ENCODE data around the gene PBLD. TPM values are rescaled to one million over a fixed set of nuclear protein-coding genes. Genes with fewer than 3 reads are reported as not detected.
A peak's percentile ranks its signal among the peaks of the same experiment; 100 is the strongest.
"Not testable (repeated sequence)": the region's sequence is repeated elsewhere in the genome, so short reads cannot be mapped to it uniquely, and the experiment has no call there.

Gene PBLD
- total RNA-seq, 2 experiments from 2014 or later = 0.97 to 1.3 TPM

- ChIA-PET POLR2A (no interaction called here), CTCF (no interaction called here)
- DNase-seq (no peak), ATAC-seq (no peak)
- H3K27ac Mint-ChIP-seq = no peak overlapping the region
- peaks cover 2% of the 10 kb centered on the region for H3K36me3 Mint-ChIP-seq (ENCODE audit: low read depth)
- peaks cover 9% of the 10 kb centered on the region for H3K9me3 Mint-ChIP-seq (ENCODE audit: insufficient read depth)
- peaks cover 5% of the 10 kb centered on the region for H3K4me1 Mint-ChIP-seq (ENCODE audit: low read depth)
- H3K27me3 Mint-ChIP-seq (ENCODE audit: low read depth) = peaks cover 7% of the 10 kb centered on the region
- no peak overlapping the region for H3K4me3 Mint-ChIP-seq
These were observed 59.9 kb downstream of the PBLD start for GRCh38 chr10:68272833-68273232.

GRCh38 chr10:68271196-68271882 lies 61.4 kb downstream of the PBLD start:
- H3K27me3 Mint-ChIP-seq (ENCODE audit: low read depth) = peaks cover 7% of the 10 kb centered on the region
- ATAC-seq = no peak
- no peaks in the 10 kb centered on the region for H3K36me3 Mint-ChIP-seq (ENCODE audit: low read depth)
- ChIA-PET CTCF (interaction anchor here (1.0 kb wide), 1 partner anchor 31 kb away, joined by 3 read pairs; no protein-coding TSS in a partner anchor), POLR2A (no interaction called here)
- no peak for DNase-seq
- H3K4me1 Mint-ChIP-seq (ENCODE audit: low read depth) = peaks cover 4% of the 10 kb centered on the region
- no peak overlapping the region for H3K4me3 Mint-ChIP-seq
- peaks cover 3% of the 10 kb centered on the region for H3K9me3 Mint-ChIP-seq (ENCODE audit: insufficient read depth)
- H3K27ac Mint-ChIP-seq = no peak overlapping the region

GRCh38 chr10:68269562-68270290 lies 63.0 kb downstream of the PBLD start:
- DNase-seq (no peak), ATAC-seq (no peak)
- POLR2A ChIA-PET = no interaction called here
- CTCF ChIA-PET = no interaction called here
- H3K27ac Mint-ChIP-seq = no peak overlapping the region
- H3K36me3 Mint-ChIP-seq (ENCODE audit: low read depth) = no peaks in the 10 kb centered on the region
- peaks cover 7% of the 10 kb centered on the region for H3K27me3 Mint-ChIP-seq (ENCODE audit: low read depth)
- no peaks in the 10 kb centered on the region for H3K4me1 Mint-ChIP-seq (ENCODE audit: low read depth)
- H3K4me3 Mint-ChIP-seq = no peak overlapping the region
- no peaks in the 10 kb centered on the region for H3K9me3 Mint-ChIP-seq (ENCODE audit: insufficient read depth)

- Mint-ChIP-seq H3K4me1 (ENCODE audit: low read depth) (no peaks in the 10 kb centered on the region), H3K27ac (no peak overlapping the region), H3K9me3 (ENCODE audit: insufficient read depth) (no peaks in the 10 kb centered on the region), H3K36me3 (ENCODE audit: low read depth) (no peaks in the 10 kb centered on the region), H3K4me3 (no peak overlapping the region), H3K27me3 (ENCODE audit: low read depth) (peaks cover 7% of the 10 kb centered on the region)
- DNase-seq (no peak), ATAC-seq (no peak)
- ChIA-PET POLR2A (interaction anchor here (0.6 kb wide), 1 partner anchor 383 kb away, joined by 3 read pairs; no protein-coding TSS in a partner anchor), CTCF (no interaction called here)
These were observed 71.4 kb downstream of the PBLD start for GRCh38 chr10:68261132-68261856.

GRCh38 chr10:68253346-68253745 lies 79.4 kb downstream of the PBLD start:
- no peaks in the 10 kb centered on the region for H3K9me3 Mint-ChIP-seq (ENCODE audit: insufficient read depth)
- ChIA-PET POLR2A (no interaction called here), CTCF (interaction anchor here (0.6 to 1.4 kb wide), 4 partner anchors 25 to 398 kb away, joined by 3 to 4 read pairs (median 3); no protein-coding TSS in a partner anchor)
- H3K27ac Mint-ChIP-seq = no peak overlapping the region
- no peaks in the 10 kb centered on the region for H3K4me1 Mint-ChIP-seq (ENCODE audit: low read depth)
- H3K36me3 Mint-ChIP-seq (ENCODE audit: low read depth) = no peaks in the 10 kb centered on the region
- no peak overlapping the region for H3K4me3 Mint-ChIP-seq
- no peak for DNase-seq
- ATAC-seq = no peak
- H3K27me3 Mint-ChIP-seq (ENCODE audit: low read depth) = peaks cover 11% of the 10 kb centered on the region

DNA sequence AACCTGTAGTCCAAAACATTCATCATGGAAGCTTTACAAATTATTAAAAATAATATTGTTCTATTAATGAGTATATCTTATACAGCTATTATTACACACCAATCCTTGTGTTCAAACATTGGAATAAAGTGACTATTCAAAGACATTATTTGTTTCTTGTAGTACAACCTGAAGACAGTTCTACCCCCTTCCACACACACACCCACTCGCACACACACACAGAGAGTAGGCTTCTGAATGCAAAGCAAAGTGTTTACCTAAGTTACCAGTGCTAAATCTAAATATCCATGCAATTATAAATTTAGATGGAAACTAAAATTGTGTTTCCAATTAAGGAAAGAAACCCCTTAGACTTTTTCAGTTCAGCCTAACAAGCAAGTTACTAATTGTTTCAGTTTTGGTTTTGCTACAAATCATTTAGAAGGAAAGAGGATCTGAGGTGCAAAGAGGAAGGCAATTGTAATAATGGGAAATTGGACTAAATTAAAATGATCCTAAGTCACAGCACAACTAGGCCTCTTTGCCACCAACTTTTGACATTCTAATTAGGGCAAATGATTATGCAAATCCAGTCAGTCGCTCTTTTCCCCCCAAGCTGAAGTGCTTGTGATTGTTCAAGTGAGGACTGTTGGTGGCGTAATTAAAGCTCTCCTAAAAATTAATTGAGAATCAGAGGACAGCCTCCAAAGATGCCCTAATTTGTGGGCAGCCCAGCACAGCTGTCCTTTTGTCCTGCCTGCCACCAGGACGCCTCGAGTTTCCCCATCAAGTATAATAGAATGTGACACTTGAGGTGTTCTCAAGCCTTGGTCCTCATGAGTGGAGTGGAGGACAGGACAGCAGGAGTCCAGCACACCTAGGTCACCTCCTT lies 80.9 kb downstream of the PBLD start:
- ATAC-seq (no peak), DNase-seq (no peak)
- Mint-ChIP-seq H3K4me3 (no peak overlapping the region), H3K9me3 (ENCODE audit: insufficient read depth) (no peaks in the 10 kb centered on the region), H3K27me3 (ENCODE audit: low read depth) (peaks cover 11% of the 10 kb centered on the region), H3K4me1 (ENCODE audit: low read depth) (no peaks in the 10 kb centered on the region), H3K36me3 (ENCODE audit: low read depth) (no peaks in the 10 kb centered on the region), H3K27ac (peak overlapping the region; percentile 4)
- POLR2A ChIA-PET = no interaction called here
- CTCF ChIA-PET = no interaction called here

GRCh38 chr10:68251151-68251550 lies 81.6 kb downstream of the PBLD start:
- H3K4me3 Mint-ChIP-seq = no peak overlapping the region
- ChIA-PET CTCF (no interaction called here), POLR2A (no interaction called here)
- H3K36me3 Mint-ChIP-seq (ENCODE audit: low read depth) = no peaks in the 10 kb centered on the region
- no peaks in the 10 kb centered on the region for H3K4me1 Mint-ChIP-seq (ENCODE audit: low read depth)
- ATAC-seq (no peak), DNase-seq (no peak)
- no peak overlapping the region for H3K27ac Mint-ChIP-seq
- peaks cover 5% of the 10 kb centered on the region for H3K27me3 Mint-ChIP-seq (ENCODE audit: low read depth)
- no peaks in the 10 kb centered on the region for H3K9me3 Mint-ChIP-seq (ENCODE audit: insufficient read depth)

- H3K36me3 Mint-ChIP-seq (ENCODE audit: low read depth) = no peaks in the 10 kb centered on the region
- no peaks in the 10 kb centered on the region for H3K4me1 Mint-ChIP-seq (ENCODE audit: low read depth)
- ChIA-PET POLR2A (no interaction called here), CTCF (interaction anchor here (0.9 kb wide), 1 partner anchor 37 kb away, joined by 4 read pairs; no protein-coding TSS in a partner anchor)
- H3K4me3 Mint-ChIP-seq = no peak overlapping the region
- no peak for DNase-seq
- H3K9me3 Mint-ChIP-seq (ENCODE audit: insufficient read depth) = no peaks in the 10 kb centered on the region
- no peak for ATAC-seq
- peaks cover 3% of the 10 kb centered on the region for H3K27me3 Mint-ChIP-seq (ENCODE audit: low read depth)
- no peak overlapping the region for H3K27ac Mint-ChIP-seq
These were observed 83.4 kb downstream of the PBLD start for GRCh38 chr10:68249297-68249696.

GRCh38 chr10:68247931-68248330 lies 84.8 kb downstream of the PBLD start:
- DNase-seq = no peak
- no peaks in the 10 kb centered on the region for H3K36me3 Mint-ChIP-seq (ENCODE audit: low read depth)
- no peak for ATAC-seq
- H3K27me3 Mint-ChIP-seq (ENCODE audit: low read depth) = peaks cover 3% of the 10 kb centered on the region
- no peak overlapping the region for H3K27ac Mint-ChIP-seq
- CTCF ChIA-PET = interaction anchor here (1.3 to 1.5 kb wide), 2 partner anchors 35 to 91 kb away, joined by 3 to 5 read pairs; no protein-coding TSS in a partner anchor
- H3K4me1 Mint-ChIP-seq (ENCODE audit: low read depth) = no peaks in the 10 kb centered on the region
- H3K4me3 Mint-ChIP-seq = no peak overlapping the region
- POLR2A ChIA-PET = no interaction called here
- no peaks in the 10 kb centered on the region for H3K9me3 Mint-ChIP-seq (ENCODE audit: insufficient read depth)

GRCh38 chr10:68246397-68246796 lies 86.3 kb downstream of the PBLD start:
- H3K4me1 Mint-ChIP-seq (ENCODE audit: low read depth); H3K36me3 Mint-ChIP-seq (ENCODE audit: low read depth); ATAC-seq; H3K9me3 Mint-ChIP-seq (ENCODE audit: insufficient read depth); POLR2A ChIA-PET; H3K4me3 Mint-ChIP-seq; H3K27ac Mint-ChIP-seq; CTCF ChIA-PET; DNase-seq; H3K27me3 Mint-ChIP-seq (ENCODE audit: low read depth): not testable (repeated sequence)

GRCh38 chr10:68242051-68242450 lies 90.7 kb downstream of the PBLD start:
- Mint-ChIP-seq H3K27ac (no peak overlapping the region), H3K36me3 (ENCODE audit: low read depth) (no peaks in the 10 kb centered on the region), H3K4me3 (no peak overlapping the region), H3K27me3 (ENCODE audit: low read depth) (no peaks in the 10 kb centered on the region), H3K9me3 (ENCODE audit: insufficient read depth) (no peaks in the 10 kb centered on the region), H3K4me1 (ENCODE audit: low read depth) (no peaks in the 10 kb centered on the region)
- ChIA-PET POLR2A (no interaction called here), CTCF (no interaction called here)
- ATAC-seq (no peak), DNase-seq (no peak)
